GM18909 (cell line): ENCODE results near the gene ANXA10.

Source experiments
- ATAC-seq: cut with Tn5 transposase; IDR thresholded peaks from one replicate; pipeline ENCODE4 v1.9.1; 2021; ENCODE audit warnings: mild to moderate bottlenecking; ENCODE audit not compliant: unreplicated experiment, poor library complexity

The ANXA10 gene, protein sequence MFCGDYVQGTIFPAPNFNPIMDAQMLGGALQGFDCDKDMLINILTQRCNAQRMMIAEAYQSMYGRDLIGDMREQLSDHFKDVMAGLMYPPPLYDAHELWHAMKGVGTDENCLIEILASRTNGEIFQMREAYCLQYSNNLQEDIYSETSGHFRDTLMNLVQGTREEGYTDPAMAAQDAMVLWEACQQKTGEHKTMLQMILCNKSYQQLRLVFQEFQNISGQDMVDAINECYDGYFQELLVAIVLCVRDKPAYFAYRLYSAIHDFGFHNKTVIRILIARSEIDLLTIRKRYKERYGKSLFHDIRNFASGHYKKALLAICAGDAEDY

DNA sequence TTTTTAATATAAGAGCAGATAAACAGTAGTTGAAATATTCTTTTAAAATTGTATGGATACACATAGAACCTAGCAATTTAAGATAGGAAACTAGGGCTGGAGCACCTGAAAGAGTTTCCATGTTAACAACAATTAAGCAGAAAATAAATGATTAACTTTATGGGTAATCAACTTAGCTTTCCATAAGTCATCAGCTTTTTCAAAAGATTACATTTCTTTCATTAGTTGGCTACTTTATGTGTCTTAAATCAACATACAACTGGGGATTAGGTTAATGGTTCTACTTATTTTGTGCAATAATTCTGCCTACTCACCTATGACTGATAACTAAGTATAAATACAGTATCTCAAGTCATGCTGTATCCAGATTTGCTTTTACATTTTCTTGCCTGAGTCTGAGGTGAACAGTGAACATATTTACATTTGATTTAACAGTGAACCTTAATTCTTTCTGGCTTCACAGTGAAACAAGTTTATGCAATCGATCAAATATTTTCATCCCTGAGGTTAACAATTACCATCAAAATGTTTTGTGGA lies at the start of gene ANXA10:
TSS of gene ANXA10 (plus strand) at position 362 of the 537 bp plus-strand sequence. CDS start at position 526, 164 bp downstream.
- ATAC-seq, result no peak

DNA sequence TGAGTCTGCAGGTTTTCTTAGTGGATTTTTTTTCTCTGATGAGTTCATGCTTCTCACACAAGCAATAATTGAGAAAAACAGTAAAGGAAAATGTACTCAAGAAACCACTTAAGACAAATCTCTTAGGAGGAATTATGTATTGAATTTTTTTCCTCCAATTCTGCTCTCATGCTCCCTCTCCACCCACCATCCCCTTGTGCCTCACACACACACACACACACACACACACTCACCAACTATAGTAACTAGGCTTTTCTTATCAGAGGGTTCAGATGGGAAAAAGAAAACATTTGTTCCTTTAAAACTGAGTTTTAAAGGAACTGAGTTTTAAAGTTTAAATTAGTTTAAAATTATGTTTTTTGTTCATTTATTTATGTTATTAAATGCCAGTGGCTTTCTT lies 47.0 kb upstream of the ANXA10 start:
- no peak for ATAC-seq

DNA sequence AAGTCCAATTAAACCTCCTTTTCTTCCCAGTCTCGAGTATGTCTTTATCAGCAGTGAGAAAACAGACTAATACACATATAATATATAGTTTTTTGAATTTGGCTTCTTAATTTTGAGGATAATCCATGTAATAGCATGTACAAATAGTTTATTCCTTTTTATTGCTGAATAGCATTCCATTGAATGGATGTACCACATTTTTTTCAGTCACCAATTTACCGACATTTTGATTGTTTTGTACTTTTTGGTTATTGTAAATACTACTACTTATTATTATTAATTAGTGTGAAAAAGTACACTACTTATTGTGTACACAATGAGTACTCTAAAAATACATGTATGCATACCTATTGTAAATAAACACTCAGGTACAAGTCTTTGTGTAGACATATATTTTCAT lies 42.3 kb upstream of the ANXA10 start:
- ATAC-seq, result no peak

DNA sequence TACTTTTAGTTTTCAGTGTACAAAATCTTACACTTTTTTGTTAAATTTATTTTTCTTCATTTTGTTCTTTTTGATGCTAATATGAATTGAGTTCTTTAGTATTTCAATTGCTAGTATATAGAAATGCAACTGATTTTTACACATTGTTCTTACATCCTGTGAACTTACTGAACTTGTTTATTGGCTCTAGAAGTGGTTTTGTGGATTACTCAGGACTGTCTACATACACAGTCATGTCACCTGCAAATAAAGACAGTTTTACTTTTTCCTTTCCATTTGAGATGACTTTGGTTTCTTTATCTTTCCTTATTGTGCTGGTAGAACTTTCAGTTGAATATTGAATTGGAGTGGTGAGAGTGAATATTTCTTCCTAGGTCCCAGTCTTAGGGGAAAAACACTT lies 40.8 kb upstream of the ANXA10 start:
- no peak for ATAC-seq

DNA sequence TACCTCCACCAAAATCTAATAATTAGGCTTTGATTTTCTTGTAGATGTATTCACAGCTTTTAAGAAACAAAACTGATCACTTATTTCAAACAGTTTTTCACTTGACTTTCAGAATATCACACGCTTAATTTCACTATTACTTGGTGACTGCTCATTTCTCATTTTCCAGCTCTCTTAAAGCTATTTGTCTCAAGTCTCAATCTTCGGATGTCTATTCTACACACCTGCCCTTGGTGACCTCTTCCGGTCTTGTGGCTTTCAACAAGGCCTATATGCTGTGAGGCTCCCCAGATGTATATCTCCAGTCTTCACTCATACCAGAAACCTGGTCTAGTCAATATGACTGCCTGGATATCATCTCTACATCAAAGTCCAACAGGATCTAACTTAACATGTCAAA lies 34.9 kb upstream of the ANXA10 start:
- ATAC-seq, result peak; percentile 83

DNA sequence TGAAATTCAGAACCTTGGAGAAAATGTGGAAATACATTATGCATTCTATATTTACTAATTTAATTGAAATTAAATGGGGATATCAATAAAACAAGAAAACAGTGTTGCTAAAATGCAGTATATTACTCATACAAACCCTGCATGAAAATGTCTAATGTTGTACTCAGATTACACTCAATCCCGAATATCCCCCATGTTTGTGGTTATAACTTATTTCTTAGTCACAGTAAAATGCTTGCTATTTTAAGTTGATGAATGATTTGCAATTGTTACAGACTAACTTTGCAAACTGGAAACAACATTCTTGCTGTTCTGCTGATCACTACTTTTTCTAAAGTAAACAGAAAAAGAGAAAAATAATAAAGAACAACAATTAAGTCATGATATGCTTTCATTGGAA lies 33.1 kb upstream of the ANXA10 start:
- ATAC-seq, result no peak

DNA sequence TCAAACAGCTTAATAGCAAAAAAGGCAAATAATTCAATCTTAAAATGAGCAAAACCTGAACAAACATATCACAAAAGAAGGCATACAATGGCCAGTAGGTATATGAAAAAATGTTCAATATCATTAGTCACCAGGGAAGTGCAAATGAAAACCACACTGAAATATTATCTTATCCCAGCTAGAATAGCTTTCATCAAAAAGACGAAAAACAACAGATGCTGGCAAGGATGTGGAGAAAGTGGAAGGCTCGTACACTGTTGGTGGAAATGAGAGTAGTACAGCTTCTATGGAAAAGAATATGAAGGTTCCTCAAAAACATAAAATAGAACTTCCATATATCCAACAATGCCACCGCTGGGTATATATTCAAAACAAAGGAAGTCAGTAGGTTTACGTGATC lies 29.3 kb upstream of the ANXA10 start:
- no peak for ATAC-seq

DNA sequence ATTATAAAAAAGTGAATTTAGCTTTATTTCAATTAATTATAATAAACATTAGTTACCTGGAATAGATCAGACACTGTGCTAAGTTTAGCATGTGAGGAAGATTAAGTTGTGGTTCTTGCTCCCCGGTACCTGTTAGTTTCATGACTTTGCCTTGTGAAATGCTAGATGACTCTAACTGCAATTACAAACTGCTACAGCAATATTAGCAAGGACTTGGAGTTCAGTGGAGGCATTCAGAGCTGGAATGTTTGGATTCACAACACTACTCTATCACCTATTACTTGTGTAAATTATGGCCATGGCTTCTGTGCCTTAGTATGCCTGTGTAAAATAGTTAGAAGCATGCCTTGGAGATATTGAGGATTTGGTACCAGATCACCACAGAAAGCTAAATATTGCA lies 21.4 kb upstream of the ANXA10 start:
- ATAC-seq, result no peak

DNA sequence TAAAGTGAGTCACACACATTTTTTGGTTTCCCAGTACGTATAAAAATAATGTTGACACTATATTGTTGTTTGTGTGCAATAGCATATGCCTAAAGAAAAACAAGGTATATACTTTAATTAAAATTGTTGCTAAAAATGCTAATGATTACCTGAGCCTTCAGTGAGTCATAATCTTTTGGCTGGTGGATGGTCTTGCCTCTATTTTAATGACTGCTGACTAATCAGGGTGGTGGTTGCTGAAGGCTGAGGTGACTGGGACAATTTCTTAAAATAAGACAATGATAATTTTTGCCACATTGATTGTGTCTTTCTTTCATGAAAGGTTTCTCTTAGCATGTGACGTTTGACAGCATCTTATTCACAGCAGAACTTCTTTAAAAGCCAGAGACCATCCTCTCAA lies 21.0 kb upstream of the ANXA10 start:
- ATAC-seq, result no peak

DNA sequence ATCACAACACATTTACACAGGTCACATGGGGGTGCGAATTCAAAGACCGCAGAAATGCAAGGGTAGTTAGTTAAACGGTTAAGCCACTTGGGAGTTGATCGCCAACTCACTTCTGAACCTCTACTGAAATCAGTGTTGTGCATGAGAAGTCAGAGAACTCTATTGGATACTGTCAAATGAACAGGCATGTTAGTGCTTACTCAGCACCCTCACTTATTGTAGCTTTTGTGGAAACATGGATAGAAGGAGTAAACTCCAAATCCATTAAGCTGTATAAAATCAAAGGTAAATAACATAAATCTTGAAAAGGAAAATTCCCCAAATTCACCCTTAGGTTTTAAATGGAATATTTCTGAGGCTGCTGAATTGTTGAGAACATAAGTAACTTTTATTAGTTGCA lies 17.5 kb upstream of the ANXA10 start:
- ATAC-seq, result no peak

DNA sequence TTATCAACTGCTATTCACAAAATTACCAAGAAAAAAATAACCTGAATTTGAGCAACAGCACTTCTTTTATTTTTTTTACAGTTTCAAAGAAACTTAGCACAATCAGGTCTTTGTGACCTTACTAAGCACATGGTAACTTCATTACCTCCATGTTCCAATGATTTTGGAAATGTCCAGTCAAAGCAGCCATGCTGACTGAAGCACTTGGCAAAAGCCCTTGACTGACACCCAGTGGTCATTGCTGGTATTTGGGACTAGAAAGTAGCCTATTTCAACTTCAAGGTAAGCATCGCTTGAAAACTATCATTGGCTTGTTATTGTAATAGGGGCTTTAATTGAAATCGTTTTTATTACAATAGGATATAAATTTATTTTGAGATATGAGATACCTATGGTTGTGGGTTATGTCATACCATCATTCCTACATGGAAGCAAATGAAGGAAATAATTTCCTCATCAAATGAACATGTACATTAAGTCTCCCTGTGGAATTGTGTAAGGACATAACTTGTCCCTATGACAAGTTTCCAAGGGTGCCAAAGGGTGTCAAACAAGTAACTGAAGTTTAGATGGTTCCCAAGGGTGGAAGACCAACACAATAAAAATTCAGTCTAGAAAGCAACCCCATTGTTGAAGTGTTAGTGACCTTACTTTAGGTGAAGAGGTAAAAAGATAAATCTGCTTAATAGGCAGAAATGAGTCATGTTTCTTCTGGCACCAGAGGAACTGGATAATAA lies 15.2 kb upstream of the ANXA10 start:
- peak; percentile 92 for ATAC-seq

DNA sequence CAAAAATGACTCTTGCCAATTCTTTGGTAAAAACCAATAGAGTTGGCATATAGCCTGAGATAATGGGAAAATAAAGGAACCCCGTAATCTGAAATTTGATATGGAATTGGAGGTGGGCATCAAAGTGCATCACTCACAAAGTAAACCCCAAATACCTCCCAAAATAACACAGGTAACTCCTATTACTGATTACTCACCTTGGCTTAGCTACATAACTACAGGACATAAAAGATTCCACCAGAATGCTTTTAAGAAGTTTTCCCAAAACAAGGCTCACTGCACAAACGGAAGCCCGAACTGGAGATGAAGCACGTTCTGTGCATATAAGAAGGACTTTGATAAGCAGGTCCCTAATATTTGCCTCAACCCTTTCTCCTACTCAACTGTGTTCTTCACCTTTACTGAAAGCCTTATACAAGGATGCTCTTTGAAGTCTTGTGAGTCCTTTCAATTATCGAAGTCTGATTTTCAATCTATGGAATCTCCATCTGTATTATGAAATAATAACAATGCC lies 14.6 kb upstream of the ANXA10 start:
- ATAC-seq, result no peak

DNA sequence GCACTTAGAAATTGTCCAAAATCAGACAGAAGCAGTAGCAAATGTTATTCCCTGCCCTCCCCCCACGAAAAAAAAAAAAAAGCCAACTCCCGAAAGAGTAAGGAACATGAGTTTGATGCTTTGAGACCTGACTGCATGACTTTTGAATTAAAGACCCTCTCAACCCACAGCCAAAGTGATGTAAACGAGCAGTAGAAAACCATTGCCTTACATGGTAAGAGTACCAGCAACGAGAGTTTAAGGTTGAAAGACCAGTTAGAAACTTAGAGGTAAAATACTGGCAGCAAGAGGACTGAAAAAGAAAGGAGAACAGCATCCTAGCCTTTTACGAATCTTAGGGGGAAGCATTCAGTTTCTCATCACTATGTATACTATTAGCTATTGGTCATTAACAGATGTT lies 10.0 kb upstream of the ANXA10 start:
- ATAC-seq, result no peak

DNA sequence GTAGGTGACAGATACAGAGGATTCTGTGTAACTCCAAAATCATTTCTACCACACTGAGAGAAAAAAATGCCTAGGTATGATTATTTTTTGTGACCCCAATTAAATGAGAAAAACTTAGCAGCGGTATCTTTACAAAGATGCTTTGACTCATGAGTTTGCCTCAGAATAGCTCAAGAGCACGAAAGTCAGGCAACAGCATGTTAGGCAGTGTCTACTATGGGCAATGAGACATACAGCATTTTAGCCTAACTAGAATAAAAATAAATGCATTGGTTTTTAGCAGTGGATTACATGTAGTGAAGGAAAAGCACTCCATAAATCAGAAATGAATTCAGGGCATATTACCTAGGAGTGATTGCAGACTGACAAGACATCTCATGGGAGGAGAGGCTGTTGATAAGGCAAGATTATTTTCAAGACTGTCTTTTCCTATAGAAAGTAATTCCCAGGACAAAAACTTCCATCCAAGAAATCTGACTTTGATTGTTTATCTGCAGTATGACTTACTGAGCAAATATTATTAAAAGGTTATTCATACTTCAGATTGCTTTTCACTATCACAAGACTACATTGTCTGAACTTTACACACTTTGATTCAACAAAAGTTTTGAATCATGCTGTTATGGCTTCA lies 3.6 kb downstream of the ANXA10 start:
- no peak for ATAC-seq

DNA sequence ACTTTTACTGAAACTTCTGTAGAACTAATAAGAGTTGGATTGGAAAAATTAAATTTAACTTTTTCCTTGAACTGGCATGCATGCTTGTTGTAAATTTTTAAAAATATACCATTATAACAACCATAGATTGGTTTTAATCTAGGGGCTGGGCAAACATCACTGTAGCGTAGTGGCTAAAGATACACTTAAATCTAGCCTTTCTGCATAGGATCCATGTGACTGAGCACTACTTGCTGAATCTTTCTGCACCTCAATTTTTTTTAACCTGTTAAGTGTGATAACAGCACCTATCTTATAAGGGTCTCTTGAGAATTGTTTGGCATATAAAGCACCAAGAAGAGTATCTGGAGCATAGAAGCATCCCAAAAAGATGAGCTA lies 4.1 kb downstream of the ANXA10 start:
- ATAC-seq, result no peak

DNA sequence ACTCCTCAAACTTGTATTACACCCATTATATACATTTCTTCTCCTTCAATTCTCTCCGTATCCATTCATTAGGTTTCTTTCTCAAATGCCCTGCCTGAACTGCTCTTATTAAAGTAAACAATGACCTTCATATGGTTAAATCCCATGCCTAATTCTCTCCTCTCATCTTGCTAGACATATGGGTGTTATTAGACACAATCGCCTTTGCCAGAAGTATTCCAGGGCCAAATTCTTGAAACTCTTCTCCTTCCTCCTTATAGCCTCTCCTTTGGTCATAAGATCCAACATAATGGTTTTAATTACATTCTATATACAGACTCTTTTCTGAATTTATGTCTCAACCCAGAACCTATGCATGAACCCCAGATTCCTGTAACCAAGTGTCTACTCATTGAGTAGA lies 4.8 kb downstream of the ANXA10 start:
- ATAC-seq, result no peak

DNA sequence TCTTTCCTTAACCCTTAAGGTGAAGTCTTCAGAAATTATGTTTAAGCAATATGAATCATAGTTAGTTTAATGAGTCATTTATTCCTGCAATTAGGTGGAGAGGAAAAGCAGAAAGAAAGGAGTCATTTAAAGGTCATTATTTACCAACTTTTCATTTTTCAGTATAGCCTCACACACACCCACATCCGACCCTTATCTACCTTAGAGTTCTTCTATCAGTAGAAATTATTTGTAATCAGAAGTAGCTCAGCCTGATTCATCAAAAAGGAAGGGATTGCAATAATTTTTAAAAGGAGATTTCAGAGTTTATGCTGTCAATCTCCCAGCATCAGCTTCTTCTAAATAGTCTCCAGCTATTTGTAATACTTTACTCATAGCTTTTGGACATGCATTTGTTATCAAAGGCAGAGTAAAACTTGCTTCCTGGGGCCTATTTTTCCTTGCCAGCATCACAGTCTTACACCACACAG lies 5.9 kb downstream of the ANXA10 start:
- no peak for ATAC-seq

DNA sequence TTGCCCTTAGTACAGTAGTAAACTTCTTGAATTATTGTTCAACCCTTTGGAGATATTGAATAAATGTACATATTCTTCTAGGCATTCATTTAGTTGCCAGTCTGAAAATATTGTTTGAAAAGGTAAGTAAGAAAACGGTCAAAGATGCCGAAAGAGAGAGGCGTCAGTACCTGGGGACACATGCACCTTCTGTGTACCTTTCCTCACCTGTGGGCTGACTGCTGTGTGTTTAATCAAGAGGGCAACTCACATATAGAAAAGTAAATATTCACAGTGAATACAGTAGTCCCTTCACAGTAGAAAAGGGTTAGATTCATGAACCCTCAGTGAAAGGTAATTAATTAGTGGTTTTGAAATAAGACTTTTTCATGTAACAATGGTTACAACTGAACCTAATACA lies 6.9 kb downstream of the ANXA10 start:
- ATAC-seq, result no peak

DNA sequence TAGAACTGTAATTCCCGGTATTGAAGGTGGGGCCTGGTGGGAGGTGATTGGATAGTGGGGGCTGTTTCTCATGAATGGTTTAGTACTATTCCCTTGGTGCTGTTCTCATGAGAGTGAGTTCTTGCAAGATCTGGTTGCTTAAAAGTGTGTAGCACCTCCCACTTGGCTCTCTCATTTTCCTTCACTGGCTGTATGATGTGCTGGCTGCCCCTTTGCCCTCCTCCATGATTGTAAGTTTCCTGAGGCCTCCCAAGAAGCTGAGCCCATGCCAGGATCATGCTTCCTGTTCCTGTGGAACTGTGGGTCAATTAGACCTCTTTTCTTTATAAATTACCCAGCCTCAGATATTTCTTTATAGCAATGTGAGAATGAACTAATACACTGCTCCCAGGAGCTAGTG lies 8.7 kb downstream of the ANXA10 start:
- ATAC-seq, result no peak

DNA sequence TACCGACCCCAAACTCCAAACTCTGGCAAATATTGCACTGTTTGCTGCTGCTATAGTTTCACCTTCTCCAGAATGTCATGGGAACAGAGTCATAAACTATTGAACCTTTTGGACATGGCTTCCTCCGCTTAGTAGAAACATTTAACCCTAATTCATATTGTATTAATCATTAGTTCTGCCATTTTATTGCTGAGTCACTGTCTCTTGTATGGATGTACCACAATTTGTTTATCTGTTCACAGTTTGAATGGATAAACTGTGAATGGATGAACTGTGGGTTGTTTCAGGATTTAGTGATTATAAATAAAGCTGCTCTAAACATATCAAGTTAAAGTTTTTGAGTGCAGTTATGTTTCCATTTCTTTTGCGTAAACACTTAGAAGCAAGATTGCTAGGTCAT lies 10.1 kb downstream of the ANXA10 start:
- no peak for ATAC-seq

DNA sequence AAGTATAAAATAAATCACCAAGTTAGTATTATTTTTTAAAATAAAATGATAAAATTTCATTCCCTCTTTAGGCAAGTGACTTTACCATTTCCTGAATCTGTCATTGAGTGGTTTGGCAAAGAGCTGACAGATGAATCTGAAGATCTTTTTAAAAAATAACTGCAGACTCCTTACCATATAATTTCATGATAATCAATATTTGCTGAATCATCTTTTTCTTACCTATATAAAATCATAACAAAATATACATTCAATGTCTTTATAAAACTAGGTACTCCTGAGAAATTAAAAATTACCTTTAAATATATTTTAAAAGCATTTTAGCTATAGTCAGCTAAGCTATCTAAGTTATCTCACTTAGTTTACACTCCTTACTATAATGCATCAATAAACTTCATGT lies 17.2 kb downstream of the ANXA10 start:
- no peak for ATAC-seq
